ENCODE measurements around the gene BARHL2.
A peak's percentile ranks its signal among the peaks of the same experiment; 100 is the strongest.

The BARHL2 gene

DNA sequence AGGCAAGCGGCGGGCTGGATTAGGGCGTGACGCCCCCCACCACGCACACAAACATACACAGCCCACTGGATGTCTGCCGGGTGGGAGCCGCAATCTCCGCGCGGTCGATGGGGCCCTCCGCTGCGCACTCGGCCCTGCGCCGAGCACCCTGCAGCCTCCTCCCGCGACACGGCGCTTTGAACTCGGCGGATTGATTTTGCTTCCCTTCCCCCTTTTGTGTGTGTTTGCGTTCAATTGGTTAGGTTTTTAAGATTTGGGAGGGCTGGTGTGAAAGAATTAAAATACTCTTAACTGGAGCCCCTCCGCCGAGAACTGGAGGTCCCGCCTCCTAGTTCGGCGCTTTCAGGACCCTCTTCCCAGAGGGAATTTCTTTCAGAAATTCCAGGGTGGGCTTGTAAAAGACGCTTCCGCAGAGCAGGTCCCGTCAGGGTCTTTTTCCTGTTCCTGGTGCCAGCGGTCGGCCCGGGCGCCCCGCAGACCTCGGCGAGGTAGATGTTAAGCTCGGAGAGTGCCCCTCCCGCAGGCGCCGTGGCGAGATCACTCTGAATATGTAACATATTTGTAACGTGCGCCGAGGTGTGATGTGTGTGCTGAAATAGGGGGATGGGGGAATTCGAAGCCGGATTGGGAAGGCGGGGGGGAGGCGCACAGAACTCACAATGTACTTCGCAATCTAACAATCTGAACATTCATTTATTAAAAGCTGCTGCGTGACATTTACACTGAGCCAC is 8.0 kb upstream of the BARHL2 start:
- DNase-seq (ENCODE audit: low spot score), result no peak

GRCh38 chr1:90724361-90724760 is 7.3 kb upstream of the BARHL2 start:
- DNase-seq (ENCODE audit: low spot score), result no peak

GRCh38 chr1:90723590-90724108 is 6.5 kb upstream of the BARHL2 start:
- no peak for DNase-seq (ENCODE audit: low spot score)

GRCh38 chr1:90722874-90723589 is 5.9 kb upstream of the BARHL2 start:
- no peak for DNase-seq (ENCODE audit: low spot score)

GRCh38 chr1:90721210-90722194 is 4.4 kb upstream of the BARHL2 start:
- peak; percentile 30 for DNase-seq (ENCODE audit: low spot score)

GRCh38 chr1:90720145-90720636 is 3.1 kb upstream of the BARHL2 start:
- no peak for DNase-seq (ENCODE audit: low spot score)

DNA sequence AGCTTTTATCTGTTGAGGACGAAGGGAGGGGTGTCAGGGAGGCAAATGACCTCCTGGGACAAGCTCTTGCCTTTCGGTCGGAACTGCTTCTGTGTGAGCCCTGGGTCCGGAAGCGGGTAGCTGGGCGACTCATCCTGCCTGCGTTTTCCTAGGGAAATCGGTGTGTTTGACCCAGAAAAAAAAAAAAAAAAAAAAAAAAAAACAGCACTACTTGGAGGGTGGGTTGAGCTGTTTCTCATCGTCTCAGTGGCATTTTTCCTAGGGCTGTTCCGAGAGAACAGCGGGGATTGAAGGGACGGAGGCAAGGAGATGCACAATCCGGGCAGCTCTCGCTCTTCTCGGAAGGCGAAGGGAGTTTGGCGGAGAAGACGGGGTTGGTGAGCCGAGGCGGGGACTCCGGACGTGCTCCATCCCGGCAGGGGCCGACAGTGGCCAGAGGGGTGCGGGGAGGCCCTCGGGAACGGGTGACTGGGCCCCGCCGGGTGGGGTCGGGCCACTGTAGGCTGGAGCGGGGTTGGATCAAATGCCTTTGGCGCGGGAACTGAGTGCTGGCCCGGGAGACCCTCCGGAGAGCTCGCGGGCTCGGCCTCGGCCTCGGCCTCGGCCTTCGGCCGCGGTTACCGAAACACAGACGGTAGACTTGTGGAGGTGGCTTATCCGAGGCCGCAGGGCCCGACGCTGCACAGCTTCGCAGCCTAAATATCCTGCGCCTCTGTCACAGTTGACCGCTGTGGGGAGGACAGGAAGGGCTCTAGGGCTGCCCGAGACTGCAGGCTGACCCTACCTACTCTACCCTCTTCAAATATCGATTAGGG is 2.4 kb upstream of the BARHL2 start:
- no peak for DNase-seq (ENCODE audit: low spot score)

- DNase-seq (ENCODE audit: low spot score), result no peak
Measured at GRCh38 chr1:90718411-90719329, 1.6 kb upstream of the BARHL2 start.

DNA sequence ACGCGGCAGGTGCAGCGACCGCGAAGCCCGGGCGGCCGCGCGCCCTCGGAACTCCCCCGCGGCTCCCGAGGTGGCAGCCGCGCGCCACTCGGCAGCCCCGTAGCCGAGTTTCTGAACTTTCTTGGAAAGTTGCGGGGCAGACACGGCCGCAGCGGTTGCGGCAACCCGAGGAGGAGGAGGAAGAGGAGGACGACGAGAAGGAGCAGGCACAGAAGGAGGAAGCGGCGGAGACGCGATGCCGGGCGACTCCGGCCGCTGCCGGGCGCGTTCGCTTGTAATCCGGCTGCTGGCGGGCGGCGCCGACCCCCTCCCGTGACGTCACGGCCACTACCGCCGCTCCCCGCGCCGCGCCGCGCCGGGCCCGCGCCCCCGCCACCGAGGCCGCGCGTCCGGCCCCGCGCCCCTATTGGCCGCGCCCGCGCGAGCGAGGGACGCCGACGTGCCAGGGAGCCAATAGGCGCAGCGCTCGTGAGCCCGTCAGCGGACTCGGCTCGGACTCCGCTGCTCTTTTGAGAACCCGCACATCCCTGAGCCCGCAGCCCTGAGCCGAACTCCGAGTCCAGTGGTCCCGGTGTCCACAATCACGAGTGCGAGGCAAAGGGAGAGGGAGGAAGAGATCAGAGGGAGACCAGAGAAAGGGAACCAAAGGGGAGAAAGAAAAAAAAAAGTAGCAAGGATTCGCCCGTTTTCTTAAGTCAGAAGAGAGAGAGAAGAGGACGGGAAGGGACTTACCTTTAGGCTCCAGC is 736 bp upstream of the BARHL2 start:
- no peak for DNase-seq (ENCODE audit: low spot score)

- no peak for DNase-seq (ENCODE audit: low spot score)
Measured at GRCh38 chr1:90717356-90717664, 208 bp upstream of the BARHL2 start.

DNA sequence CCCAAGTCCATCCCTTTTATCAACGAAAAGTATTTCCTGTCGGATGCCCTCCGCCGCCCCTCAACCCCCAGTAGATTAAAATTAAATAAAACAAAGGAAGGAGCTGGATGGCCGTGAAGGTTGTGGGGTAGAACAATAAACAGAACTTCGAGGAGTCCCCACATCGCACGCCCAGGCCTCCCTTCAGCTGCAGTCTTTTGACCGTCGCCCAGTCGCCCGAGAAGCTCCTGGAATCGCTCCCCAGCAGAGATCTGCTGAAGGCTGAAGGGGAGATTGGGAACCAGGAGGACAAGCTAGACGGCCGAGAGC is 905 bp downstream of the BARHL2 start:
- DNase-seq (ENCODE audit: low spot score), result no peak

DNA sequence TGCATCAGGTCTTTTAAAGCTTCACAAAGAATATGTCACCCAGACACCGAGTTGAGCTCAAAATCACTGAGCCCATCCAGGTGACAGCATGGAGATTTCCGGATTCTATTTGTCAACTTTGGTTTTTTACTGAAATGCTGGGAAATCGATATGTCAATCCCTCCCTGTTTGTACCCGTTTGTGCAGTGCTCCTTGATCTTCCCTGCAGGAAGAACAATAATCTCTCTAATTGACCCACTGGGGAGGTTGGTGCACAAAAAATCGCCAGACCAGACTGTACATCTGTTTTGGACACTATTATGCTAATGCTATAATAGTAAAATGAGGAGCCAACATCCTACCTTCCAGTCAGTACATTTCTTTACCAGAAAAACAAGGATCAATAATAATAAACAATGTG is 1.8 kb downstream of the BARHL2 start:
- DNase-seq (ENCODE audit: low spot score), result no peak

DNA sequence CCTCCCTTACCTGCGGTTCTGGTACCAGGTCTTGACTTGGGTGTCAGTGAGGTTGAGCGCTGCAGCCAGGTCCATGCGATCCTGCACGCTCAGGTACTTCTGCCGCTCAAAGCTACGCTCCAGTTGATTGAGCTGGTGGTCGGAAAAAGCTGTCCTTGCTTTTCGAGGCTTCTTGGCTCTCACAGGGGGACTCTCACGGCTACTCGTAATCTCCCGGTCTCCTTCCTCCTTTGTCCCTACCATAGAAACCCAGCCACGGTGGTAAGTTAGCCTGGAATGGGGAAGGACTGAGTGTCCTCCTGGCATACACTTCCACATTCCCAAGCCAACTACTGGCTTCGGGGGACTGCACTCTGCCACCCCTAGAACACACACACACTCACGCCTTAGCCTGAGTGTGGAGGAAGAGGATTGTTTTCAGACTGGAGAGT is 2.6 kb downstream of the BARHL2 start:
- DNase-seq (ENCODE audit: low spot score), result no peak

- DNase-seq (ENCODE audit: low spot score), result no peak
Measured at GRCh38 chr1:90713741-90714509, 3.2 kb downstream of the BARHL2 start.

- DNase-seq (ENCODE audit: low spot score), result no peak
Measured at GRCh38 chr1:90712915-90713730, 4.0 kb downstream of the BARHL2 start.

GRCh38 chr1:90712153-90712856 is 4.8 kb downstream of the BARHL2 start:
- no peak for DNase-seq (ENCODE audit: low spot score)

GRCh38 chr1:90711696-90712095 is 5.4 kb downstream of the BARHL2 start:
- DNase-seq (ENCODE audit: low spot score), result no peak

Measured in hematopoietic multipotent progenitor cell treated with erythropoietin and hydrocortisone succinate and interleukin-3 and kit ligand, for 17 days (in vitro differentiated cells).